ENCODE data around the gene HPS5. TPM values are rescaled to one million over a fixed set of nuclear protein-coding genes. Genes with fewer than 3 reads are reported as not detected.

The HPS5 gene
- total and polyA plus RNA-seq, 2 of the 13 experiments (the other 11 are each of a cell fraction or from before 2014, with no cell fraction given) = 6.6 to 25.5 TPM

DNA sequence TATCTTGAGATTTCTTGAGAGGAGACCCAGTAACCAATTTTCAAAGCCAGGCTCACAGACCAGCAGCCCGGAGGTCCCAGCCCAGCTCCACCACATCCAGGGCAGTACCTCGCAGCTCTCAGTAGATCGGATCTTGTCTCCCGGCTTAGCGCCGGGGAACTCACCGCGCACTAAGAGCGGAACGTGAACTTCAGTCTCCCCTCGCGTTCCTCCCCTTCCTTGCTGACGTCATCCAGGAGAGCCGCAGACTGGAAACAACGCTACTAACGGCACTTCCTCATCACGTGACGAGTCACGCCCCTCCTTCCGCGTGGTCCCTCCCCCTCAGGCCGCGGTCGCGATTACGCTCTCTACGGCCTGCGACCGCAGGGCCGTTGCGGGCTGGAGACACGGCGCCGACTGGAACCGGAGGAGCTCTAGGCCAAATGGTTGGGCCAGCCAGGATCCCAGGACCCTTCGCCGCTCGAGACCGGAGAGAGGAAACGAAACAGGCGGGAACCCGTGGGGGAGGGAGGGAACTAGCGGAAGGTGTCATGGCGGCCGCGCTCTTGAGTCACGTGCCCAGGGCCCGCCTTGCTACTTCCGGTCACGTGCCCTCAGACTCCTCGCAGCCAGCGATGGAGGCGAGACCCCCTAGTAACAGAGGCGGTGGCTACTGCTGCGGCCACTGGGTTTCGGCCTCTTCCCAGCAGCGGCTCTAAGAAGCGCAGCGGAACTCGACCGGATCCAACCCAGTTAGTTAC is at the start of gene HPS5, which contains the start of gene GTF2H1 (continued):
- TF ChIP-seq, protein P1, sequence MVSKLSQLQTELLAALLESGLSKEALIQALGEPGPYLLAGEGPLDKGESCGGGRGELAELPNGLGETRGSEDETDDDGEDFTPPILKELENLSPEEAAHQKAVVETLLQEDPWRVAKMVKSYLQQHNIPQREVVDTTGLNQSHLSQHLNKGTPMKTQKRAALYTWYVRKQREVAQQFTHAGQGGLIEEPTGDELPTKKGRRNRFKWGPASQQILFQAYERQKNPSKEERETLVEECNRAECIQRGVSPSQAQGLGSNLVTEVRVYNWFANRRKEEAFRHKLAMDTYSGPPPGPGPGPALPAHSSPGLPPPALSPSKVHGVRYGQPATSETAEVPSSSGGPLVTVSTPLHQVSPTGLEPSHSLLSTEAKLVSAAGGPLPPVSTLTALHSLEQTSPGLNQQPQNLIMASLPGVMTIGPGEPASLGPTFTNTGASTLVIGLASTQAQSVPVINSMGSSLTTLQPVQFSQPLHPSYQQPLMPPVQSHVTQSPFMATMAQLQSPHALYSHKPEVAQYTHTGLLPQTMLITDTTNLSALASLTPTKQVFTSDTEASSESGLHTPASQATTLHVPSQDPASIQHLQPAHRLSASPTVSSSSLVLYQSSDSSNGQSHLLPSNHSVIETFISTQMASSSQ (IDR thresholded peaks at IDR 0.05; ENCODE audit: low read depth) = peak; percentile 14; the same call in 1 of the 2 replicates
- TF ChIP-seq, protein P1 (CRISPR knock-in tag; IDR thresholded peaks at IDR 0.05; ENCODE audit: borderline replicate concordance) = peak; percentile 64; the same call in 1 of the 2 replicates
- TF ChIP-seq NAIF1 (CRISPR knock-in tag; IDR thresholded peaks at IDR 0.05; ENCODE audit: borderline replicate concordance) (peak; percentile 93), TOPORS (CRISPR knock-in tag; IDR thresholded peaks at IDR 0.05) (no peak; the same call in 1 of the 2 replicates), RBM39 (IDR thresholded peaks at IDR 0.05; ENCODE audit: low read depth, low read length, poor library complexity, severe bottlenecking) (peak; percentile 93), ERF (CRISPR knock-in tag; IDR thresholded peaks at IDR 0.05) (peak; percentile 94), SOX6 (IDR thresholded peaks at IDR 0.05) (no peak), SOX6 (CRISPR knock-in tag; IDR thresholded peaks at IDR 0.05) (peak; percentile 85), NR2F6 (IDR thresholded peaks at IDR 0.05) (no peak), NR2F6 (CRISPR knock-in tag; IDR thresholded peaks at IDR 0.05) (peak; percentile 44), NRL (CRISPR knock-in tag; IDR thresholded peaks at IDR 0.05; ENCODE audit: borderline replicate concordance) (peak; percentile 98), JDP2 (CRISPR knock-in tag; IDR thresholded peaks at IDR 0.05; ENCODE audit: borderline replicate concordance) (peak; percentile 66; the same call in 1 of the 2 replicates), TCF7 (IDR thresholded peaks at IDR 0.05; ENCODE audit: low read depth) (no peak)
- TF ChIP-seq, protein P2, sequence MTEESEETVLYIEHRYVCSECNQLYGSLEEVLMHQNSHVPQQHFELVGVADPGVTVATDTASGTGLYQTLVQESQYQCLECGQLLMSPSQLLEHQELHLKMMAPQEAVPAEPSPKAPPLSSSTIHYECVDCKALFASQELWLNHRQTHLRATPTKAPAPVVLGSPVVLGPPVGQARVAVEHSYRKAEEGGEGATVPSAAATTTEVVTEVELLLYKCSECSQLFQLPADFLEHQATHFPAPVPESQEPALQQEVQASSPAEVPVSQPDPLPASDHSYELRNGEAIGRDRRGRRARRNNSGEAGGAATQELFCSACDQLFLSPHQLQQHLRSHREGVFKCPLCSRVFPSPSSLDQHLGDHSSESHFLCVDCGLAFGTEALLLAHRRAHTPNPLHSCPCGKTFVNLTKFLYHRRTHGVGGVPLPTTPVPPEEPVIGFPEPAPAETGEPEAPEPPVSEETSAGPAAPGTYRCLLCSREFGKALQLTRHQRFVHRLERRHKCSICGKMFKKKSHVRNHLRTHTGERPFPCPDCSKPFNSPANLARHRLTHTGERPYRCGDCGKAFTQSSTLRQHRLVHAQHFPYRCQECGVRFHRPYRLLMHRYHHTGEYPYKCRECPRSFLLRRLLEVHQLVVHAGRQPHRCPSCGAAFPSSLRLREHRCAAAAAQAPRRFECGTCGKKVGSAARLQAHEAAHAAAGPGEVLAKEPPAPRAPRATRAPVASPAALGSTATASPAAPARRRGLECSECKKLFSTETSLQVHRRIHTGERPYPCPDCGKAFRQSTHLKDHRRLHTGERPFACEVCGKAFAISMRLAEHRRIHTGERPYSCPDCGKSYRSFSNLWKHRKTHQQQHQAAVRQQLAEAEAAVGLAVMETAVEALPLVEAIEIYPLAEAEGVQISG (CRISPR knock-in tag; IDR thresholded peaks at IDR 0.05) = peak; percentile 92
- TF ChIP-seq, protein P3, sequence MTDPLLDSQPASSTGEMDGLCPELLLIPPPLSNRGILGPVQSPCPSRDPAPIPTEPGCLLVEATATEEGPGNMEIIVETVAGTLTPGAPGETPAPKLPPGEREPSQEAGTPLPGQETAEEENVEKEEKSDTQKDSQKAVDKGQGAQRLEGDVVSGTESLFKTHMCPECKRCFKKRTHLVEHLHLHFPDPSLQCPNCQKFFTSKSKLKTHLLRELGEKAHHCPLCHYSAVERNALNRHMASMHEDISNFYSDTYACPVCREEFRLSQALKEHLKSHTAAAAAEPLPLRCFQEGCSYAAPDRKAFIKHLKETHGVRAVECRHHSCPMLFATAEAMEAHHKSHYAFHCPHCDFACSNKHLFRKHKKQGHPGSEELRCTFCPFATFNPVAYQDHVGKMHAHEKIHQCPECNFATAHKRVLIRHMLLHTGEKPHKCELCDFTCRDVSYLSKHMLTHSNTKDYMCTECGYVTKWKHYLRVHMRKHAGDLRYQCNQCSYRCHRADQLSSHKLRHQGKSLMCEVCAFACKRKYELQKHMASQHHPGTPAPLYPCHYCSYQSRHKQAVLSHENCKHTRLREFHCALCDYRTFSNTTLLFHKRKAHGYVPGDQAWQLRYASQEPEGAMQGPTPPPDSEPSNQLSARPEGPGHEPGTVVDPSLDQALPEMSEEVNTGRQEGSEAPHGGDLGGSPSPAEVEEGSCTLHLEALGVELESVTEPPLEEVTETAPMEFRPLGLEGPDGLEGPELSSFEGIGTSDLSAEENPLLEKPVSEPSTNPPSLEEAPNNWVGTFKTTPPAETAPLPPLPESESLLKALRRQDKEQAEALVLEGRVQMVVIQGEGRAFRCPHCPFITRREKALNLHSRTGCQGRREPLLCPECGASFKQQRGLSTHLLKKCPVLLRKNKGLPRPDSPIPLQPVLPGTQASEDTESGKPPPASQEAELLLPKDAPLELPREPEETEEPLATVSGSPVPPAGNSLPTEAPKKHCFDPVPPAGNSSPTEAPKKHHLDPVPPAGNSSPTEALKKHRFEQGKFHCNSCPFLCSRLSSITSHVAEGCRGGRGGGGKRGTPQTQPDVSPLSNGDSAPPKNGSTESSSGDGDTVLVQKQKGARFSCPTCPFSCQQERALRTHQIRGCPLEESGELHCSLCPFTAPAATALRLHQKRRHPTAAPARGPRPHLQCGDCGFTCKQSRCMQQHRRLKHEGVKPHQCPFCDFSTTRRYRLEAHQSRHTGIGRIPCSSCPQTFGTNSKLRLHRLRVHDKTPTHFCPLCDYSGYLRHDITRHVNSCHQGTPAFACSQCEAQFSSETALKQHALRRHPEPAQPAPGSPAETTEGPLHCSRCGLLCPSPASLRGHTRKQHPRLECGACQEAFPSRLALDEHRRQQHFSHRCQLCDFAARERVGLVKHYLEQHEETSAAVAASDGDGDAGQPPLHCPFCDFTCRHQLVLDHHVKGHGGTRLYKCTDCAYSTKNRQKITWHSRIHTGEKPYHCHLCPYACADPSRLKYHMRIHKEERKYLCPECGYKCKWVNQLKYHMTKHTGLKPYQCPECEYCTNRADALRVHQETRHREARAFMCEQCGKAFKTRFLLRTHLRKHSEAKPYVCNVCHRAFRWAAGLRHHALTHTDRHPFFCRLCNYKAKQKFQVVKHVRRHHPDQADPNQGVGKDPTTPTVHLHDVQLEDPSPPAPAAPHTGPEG (CRISPR knock-in tag; IDR thresholded peaks at IDR 0.05) = peak; percentile 64; the same call in 1 of the 2 replicates
- TF ChIP-seq, protein P4, sequence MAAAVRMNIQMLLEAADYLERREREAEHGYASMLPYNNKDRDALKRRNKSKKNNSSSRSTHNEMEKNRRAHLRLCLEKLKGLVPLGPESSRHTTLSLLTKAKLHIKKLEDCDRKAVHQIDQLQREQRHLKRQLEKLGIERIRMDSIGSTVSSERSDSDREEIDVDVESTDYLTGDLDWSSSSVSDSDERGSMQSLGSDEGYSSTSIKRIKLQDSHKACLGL (CRISPR knock-in tag; IDR thresholded peaks at IDR 0.05) = peak; percentile 95
